Pericardium fibroblast (primary cell): ENCODE measurements around the gene ZNF2. TPM values are rescaled to one million over a fixed set of nuclear protein-coding genes. Genes with fewer than 3 reads are reported as not detected.

Experiments
- total RNA-seq: library from RNA; depleted of rRNA; stranded (reverse); fragments of >200 nt; gene quantifications from 2 replicates; pipeline ENCODE4 v1.2.3, GENCODE V29; 2015

The ZNF2 gene
- 6.0 and 7.2 TPM in 2 replicates for total RNA-seq

DNA sequence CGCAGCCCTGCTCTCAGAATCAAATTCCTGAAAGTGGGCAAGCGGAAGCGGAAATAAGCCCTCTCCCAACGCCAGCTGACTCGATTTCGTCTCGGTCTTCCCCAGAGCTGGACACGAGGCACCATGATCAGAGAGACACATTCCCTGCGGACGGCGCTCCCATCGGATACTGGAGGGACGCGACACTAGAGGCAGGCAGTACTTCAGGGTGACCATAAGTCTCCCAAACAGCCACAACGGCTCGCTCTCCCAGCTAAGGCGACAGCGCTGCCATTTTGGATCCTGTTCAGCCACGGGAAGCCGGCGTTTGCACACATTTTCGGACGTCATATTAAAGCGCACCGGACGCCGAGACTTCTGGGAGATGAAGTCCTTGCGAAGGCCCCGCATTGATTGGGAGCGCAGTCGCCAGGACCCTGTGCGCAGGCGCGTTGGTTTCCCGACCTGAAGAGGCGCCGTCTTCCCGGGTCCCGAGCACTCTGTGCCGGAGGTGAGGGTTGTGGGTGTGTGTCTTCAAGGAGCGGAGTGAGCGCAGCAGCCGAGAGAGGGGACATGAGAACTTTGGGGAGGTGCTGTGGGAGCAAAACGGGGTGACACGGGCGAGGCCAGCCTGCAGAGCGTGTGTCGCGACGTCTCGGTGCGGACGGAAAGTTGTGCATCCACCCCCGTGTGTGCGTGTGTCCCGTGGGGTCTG is at the start of gene ZNF2:
Gene ZNF2 (plus strand): TSS at position 439 of the 694 bp plus-strand sequence. CDS start 10,418 bp downstream, outside the sequence.

DNA sequence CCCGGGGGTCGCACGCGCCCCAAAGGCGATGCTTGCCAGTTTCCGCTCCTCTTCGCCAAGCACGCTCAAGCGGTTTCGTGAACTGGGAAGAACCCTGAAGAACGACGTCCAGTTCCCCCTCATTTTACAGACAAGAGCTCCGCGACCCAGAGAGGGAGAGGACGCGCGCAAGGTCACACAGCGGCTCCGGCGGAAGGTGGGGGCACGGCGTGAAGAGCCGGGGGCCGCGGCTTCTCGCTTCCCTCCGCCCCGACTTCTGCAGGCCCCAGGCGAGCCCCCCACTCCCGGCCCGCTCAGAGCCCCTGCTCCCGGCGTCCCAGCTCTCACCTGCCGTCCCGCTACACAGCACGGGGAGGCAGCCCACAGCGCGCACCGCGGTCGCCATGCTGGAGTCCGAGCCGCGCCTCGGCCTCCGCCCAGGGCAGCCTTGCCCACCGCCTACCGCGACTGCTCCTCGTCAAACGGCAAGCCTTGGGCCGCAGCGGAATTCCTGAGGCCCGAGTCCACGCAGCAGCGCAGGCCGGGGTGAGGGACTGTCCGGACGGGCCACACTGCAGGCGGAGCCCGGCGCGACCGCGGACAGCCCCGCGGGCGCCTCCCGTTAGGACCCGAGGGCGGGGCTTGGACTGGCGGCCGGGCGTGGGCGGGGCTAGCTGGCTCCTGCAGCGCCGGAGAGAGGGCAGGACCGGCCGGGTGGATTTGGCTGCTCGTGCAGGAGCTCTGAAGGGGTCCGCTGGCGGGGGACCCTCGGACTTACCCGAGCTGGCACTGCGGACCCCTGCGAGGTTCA is 44.0 kb upstream of the ZNF2 start, which contains the start of gene MRPS5:
Gene MRPS5 (minus strand): TSS at position 402 of the 790 bp plus-strand sequence. CDS start 17 bp downstream, at position 385.

DNA sequence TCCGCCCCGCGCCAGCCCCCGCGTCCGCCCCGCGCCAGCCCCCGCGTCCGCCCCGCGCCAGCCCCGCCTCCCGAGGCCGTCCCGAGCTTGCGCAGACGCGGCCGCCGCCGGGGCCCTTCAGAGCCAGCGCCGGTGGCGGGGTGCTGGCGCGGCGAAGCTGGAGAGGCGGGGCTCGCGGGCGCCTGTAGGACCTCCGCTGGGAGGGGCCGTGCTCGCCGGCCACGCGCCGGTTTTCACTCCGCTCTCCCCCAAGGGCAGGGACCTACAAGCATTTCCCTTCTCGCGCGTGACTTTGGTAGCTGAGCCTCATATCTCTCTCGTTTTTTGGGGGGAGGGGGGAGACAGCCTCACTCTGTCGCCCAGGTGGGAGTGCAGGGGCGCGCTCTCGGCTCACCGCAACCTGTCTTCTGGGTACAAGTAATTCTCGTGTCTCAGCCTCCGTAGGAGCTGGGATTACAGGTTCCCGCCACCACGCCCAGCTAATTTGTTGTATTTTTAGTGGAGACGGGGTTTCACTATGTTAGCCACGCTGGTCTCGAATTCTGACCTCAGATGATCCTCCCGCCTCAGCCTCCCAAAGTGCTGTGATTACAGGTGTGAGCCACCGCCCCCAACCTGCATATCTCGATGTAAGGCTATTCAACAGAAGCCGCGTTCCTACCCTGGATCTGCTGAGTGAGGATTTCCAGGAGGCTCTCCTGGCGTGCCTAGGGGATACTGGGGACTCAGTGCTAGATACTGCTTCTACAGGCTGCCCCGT is 5.7 kb upstream of the ZNF2 start, which contains the start of gene ZNF514:
Gene ZNF514 (minus strand): TSS at position 159 of the 760 bp plus-strand sequence. CDS start 6,595 bp downstream, outside the sequence.

DNA sequence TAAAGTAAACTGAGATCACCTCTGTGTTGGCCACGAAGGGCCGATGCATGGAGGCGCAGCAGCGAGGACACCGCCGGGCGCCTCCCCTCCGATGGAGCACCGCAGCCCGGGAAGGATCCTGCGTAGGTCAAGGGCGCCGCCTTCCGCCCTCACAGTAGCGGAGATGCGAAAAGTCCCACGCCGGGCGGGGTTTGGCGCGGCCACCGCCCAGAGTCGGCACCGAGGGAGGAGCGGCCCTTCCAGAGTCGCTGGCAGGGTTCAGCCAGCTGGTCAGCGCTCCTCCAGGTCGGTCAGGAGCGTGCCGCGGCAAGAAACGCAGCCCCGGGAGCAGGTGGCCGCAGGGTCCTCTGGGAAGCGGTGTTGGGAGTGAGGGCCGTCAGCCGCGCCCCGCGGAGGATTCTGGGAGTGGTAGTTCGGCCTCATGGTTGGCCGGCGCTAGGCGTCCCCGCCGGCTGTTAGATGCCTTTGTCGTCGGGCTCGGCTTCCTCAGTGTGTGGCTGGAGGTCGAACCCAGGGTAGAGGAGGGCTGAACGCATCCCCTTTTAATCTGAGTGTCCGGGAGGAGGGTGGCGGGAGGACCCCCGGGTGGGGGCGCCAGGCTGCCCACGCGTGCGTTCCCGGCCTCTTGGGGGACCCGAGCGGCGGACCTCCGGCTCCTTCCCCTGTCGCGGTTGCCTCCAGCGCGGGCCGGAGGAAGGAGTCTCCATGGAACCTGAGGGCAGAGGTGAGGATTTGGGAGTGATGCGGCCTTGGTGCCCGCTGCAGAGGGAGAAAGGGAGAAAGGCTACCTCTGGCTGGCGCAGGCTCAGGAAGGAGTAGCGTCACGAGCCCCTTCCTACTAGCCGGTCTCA is 41.7 kb downstream of the ZNF2 start, which contains the start of gene ZNF892:
Gene ZNF892 (plus strand): TSS at position 411 of the 851 bp plus-strand sequence. CDS start 295 bp downstream, at position 706.

Other genes starting within 250 kb of the ZNF2 start
- gene MAL, start 140.1 kb upstream of the ZNF2 start, total RNA-seq, result not detected in 2 replicates
- gene MRPS5, start 44.0 kb upstream of the ZNF2 start, total RNA-seq, result 34.5 and 35.1 TPM in 2 replicates
- gene ZNF514, start 6.0 kb upstream of the ZNF2 start, total RNA-seq, result 4.3 and 6.8 TPM in 2 replicates
- gene ZNF892, start 41.7 kb downstream of the ZNF2 start, total RNA-seq, result 1.9 and 2.8 TPM in 2 replicates
- 0.09 and 0.12 TPM in 2 replicates for gene PROM2, start 108.6 kb downstream of the ZNF2 start, total RNA-seq
- 22.5 and 41.2 TPM in 2 replicates for gene KCNIP3, start 131.5 kb downstream of the ZNF2 start, total RNA-seq
- gene FAHD2A, start 236.9 kb downstream of the ZNF2 start, total RNA-seq, result 17.1 and 22.5 TPM in 2 replicates